Panc1 (cell line): Measurements from ENCODE around the gene PFKM.

Experiments
- POLR2AphosphoS5 ChIP-seq: IDR thresholded peaks from 2 replicates; pipeline ENCODE4 v1.6.1; 2012; ENCODE audit warnings: mild to moderate bottlenecking, low read depth, low read length, moderate library complexity
- TCF7L2 ChIP-seq: IDR thresholded peaks from 2 replicates; pipeline ENCODE4 v1.6.1; 2011; ENCODE audit warnings: mild to moderate bottlenecking, low read depth, low read length, inconsistent platforms
- TF ChIP-seq, protein P1 (sequence below): fragments of 450-650 bp; IDR thresholded peaks from 2 replicates; pipeline ENCODE4 v1.5.1; 2017; ENCODE audit warnings: mild to moderate bottlenecking
- TF ChIP-seq, protein P2 (sequence below), 2 experiments: IDR thresholded peaks; 2 replicates each; pipeline ENCODE4 v1.6.1; 2011 to 2012; ENCODE audit warnings: low read depth in 2 of 2, control low read depth in 1 of 2, low read length in 1 of 2, mild to moderate bottlenecking in 1 of 2, moderate library complexity in 1 of 2; ENCODE audit not compliant: insufficient read depth in 1 of 2

DNA sequence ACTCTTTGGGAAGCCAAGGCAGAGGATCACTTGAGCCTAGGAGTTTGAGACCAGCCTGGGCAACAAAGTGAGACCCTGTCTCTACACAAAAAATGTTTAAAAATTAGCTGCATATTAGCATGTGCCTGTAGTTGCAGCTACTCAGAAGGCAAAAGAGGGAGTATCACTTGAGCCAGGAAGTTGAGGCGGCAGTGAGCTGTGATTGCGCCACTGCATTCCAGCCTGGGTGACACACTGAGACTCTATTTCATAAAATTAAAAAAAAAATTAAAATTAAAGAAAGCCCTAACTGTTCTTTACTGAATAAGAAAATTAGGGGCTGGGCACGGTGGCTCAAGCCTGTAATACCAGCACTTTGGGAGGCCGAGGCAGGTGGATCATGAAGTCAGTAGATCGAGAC is 40.3 kb upstream of the PFKM start:
- TF ChIP-seq, protein P1, sequence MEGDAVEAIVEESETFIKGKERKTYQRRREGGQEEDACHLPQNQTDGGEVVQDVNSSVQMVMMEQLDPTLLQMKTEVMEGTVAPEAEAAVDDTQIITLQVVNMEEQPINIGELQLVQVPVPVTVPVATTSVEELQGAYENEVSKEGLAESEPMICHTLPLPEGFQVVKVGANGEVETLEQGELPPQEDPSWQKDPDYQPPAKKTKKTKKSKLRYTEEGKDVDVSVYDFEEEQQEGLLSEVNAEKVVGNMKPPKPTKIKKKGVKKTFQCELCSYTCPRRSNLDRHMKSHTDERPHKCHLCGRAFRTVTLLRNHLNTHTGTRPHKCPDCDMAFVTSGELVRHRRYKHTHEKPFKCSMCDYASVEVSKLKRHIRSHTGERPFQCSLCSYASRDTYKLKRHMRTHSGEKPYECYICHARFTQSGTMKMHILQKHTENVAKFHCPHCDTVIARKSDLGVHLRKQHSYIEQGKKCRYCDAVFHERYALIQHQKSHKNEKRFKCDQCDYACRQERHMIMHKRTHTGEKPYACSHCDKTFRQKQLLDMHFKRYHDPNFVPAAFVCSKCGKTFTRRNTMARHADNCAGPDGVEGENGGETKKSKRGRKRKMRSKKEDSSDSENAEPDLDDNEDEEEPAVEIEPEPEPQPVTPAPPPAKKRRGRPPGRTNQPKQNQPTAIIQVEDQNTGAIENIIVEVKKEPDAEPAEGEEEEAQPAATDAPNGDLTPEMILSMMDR: no peak
- no peak for TF ChIP-seq POLR2AphosphoS5
- no peak for TF ChIP-seq TCF7L2
- TF ChIP-seq, protein P2, sequence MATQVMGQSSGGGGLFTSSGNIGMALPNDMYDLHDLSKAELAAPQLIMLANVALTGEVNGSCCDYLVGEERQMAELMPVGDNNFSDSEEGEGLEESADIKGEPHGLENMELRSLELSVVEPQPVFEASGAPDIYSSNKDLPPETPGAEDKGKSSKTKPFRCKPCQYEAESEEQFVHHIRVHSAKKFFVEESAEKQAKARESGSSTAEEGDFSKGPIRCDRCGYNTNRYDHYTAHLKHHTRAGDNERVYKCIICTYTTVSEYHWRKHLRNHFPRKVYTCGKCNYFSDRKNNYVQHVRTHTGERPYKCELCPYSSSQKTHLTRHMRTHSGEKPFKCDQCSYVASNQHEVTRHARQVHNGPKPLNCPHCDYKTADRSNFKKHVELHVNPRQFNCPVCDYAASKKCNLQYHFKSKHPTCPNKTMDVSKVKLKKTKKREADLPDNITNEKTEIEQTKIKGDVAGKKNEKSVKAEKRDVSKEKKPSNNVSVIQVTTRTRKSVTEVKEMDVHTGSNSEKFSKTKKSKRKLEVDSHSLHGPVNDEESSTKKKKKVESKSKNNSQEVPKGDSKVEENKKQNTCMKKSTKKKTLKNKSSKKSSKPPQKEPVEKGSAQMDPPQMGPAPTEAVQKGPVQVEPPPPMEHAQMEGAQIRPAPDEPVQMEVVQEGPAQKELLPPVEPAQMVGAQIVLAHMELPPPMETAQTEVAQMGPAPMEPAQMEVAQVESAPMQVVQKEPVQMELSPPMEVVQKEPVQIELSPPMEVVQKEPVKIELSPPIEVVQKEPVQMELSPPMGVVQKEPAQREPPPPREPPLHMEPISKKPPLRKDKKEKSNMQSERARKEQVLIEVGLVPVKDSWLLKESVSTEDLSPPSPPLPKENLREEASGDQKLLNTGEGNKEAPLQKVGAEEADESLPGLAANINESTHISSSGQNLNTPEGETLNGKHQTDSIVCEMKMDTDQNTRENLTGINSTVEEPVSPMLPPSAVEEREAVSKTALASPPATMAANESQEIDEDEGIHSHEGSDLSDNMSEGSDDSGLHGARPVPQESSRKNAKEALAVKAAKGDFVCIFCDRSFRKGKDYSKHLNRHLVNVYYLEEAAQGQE (IDR thresholded peaks at IDR 0.05; ENCODE audit: insufficient read depth in 1 of 2, low read depth in 2 of 2, low read length in 1 of 2): no peak
